ENCODE results near the gene NXN.
"Not testable (repeated sequence)": the region's sequence is repeated elsewhere in the genome, so short reads cannot be mapped to it uniquely, and the experiment has no call there.

NXN gene

DNA sequence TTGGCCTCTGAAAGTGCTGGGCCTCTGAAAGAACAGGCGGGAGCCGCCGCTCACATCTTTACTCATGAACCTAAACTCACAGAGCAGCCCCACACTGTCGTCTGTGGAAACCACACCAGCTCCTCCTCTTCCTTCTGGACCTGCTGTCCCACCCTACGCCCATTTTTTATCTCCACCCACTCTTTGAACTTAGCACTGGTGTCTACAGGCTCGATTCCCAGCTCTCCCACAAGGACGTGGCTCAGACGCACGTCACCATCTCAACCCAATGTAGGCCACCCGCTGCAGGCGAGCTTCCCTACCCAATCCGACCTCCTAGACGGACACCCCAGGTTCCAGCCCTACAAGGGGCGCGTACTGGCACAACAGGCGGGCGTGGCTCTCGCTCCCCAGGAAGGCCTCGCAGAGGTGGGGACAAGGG, 62.2 kb downstream of the NXN start:
- peak; percentile 73 for DNase-seq

- no peak for DNase-seq
Observed at GRCh38 chr17:916315-916714, 63.3 kb downstream of the NXN start.

DNA sequence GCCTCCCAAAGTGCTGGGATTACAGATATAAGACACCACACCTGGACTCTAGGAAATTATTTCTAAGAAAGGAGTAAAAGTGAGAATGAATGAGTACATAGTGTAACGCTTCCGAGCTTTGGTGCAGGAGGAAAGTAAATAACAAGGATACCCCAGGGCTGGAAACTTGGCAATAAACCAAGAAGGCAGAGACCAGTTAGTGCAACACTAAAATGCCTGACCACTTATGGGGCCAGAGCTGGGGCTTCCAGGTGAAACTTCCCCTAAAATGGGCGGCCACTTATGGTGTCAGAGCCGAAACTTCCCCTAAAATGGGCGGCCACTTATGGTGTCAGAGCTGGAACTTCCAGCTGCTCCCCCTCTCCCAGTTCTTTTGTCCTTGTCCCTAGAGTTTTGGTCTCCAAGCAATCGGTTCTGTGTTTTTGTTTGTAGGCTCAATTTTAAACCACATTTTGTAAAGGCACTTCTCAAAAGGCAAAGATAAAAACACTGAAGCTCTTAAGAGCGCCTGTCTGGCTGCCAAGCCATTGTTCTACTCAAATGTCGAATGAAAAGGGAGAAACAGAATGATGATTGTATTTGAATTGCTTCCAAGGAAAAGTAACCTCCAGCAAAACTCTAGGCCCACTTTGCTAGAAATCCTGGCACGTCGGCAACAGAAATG, 63.9 kb downstream of the NXN start:
- peak; percentile 62 for DNase-seq

DNA sequence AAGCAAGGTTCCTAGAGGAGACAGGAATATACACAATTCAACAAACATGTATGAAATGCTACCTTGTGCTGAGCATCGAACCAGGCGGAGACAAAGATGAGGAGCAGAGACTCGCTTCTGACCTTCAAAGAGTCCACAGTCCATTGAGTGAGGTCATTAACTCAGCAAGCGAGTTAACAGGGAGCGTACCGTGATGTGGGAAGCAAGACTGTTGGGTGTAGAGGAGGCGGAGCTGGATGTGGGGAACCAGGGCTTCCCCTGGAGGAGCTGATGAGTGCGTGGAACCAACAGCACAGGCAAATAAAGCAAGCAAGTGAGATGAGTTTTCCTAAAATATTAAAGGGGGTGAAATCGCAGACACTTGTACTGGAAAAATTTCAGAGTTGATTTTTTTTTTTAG, 65.0 kb downstream of the NXN start:
- DNase-seq, result no peak

DNA sequence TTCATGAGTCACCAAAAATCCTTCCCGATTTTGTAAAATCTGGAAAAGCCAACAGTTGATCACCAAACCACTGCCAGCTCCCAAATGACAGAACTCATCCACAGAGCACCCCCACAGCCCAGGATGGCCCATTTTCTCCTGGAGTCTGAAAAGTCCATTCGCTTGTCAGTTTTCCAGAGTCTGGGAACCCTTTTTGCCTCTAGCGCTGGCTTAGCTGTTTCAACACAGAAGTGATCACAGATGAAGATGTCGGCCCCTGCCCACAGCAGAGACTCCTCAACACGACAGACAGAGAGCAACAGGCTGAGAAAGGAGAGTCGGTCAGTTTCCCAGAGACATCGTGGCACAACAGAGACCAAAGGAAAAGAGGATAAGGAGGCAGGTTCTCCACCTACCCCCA, 66.4 kb downstream of the NXN start:
- DNase-seq, result no peak

DNA sequence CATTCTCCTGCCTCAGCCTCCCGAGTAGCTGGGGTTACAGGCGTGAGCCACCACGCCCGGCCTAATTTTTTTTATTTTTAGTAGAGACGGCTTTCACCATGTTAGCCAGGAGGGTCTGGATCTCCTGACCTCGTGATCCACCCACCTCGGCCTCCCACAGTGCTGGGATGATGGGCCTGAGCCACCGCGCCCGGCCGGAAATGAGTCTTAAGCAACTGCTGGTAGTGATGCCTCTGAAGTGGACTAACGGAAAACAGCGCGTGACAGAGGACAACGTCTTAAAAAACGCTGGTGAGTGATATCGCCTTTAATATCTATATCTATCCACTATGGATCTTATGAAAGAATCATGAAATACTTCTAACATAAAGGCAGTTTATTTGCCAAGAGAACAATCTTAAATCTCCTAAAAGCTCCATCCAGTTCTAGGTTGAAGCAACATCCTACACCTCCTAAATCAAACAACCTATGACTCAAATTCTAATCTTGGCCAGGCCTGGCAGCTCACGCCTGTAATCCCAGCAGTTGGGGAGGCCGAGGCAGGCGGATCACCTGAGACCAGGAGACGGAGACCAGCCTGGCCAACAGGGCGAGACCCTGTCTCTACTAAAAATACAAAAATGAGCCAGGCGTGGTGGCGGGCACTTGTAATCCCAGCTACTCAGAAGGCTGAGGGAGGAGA, 69.8 kb downstream of the NXN start:
- peak; percentile 58 for DNase-seq

- DNase-seq, result no peak
Observed at GRCh38 chr17:907725-908124, 71.9 kb downstream of the NXN start.

GRCh38 chr17:905708-906107, 73.9 kb downstream of the NXN start:
- DNase-seq, result not testable (repeated sequence)

- DNase-seq, result peak; percentile 97
Observed at GRCh38 chr17:903691-904481, 75.7 kb downstream of the NXN start.

- no peak for DNase-seq
Observed at GRCh38 chr17:902463-902862, 77.1 kb downstream of the NXN start.

GRCh38 chr17:901964-902363, 77.6 kb downstream of the NXN start:
- DNase-seq, result no peak

DNA sequence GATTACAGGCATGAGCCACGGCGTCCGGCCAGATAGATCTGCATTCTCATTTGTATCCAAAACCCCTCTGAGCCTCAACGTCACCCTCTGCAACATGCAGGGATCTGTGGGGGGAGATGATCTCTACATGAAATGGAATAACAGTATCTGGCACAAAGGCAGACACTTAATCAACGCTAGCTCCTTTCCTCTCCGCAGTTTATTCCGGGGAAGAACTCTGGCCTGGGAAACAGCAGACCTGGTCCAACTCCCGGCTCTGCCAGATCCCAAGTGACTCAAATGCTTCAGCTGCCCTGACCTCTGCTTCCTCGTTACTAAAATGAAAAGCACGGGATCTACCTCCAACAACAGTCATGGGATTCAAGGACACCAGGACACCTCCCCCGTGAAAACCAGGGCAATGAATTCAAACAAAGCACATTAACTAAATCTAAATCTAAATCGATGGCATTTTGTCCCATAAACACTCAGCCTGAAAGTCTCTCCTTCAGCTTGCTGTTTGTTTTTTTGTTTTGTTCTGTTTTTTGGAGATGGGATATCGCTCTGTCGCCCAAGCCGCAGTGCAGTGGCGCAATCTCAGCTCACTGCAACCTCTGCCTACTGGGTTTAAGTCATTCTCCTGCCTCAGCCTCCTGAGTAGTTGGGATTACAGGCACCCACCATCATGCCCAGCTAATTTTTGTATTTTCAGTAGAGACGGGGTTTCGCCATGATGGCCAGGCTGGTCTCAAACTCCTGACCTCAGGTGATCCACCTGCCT, 78.2 kb downstream of the NXN start:
- no peak for DNase-seq

GRCh38 chr17:900336-900934, 79.1 kb downstream of the NXN start:
- DNase-seq, result no peak

DNA sequence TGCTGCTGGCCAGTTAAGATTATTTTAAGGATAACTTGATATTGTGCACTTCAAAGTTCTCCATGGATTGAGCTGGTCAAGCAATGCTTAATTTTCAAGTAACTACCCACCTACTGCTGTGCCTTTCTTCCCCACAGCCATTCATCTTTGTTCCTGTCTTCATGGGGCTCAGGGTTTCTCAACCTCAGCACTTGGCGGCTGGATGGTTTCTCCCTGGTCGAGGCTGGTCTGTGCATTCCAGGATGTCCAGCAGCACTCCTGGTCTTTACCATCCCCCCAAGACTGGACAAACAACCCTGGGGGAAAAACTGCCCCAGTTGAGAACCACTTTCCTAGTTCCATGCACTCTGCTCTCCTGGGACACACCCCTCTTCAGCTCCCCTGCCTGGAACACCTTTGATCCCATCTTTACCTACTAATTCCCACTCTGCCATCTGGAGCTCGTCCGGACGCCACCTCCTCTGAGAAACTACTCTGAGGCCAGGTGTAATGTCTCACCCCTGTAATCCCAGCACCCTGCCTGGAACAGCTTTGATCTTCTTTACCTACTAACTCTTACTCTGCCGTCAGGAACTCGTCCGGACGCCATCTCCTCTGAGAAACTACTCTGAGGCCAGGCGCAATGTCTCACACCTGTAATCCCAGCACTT, 81.5 kb downstream of the NXN start:
- no peak for DNase-seq

- DNase-seq, result no peak
Observed at GRCh38 chr17:896953-897661, 82.5 kb downstream of the NXN start.

DNA sequence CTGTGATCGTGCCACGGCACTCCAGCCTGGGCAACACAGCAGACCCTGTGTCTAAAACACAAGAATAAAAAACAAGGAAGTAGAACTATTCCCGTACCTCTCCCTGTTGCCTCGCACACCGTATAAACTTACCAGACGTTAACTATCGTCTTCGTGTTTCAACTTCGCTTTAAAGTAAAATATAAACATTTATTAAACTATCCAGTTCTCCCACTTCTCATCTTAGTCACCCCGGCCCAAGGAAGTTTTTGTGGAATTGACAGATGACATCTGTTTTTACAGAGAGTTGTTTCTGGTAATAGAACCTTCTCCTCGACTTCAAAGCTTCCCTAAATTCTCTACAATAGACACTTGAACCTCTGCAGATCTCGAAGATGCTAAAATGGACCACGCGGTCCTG, 83.1 kb downstream of the NXN start:
- DNase-seq, result no peak

- DNase-seq, result no peak
Observed at GRCh38 chr17:892958-893357, 86.6 kb downstream of the NXN start.

DNA sequence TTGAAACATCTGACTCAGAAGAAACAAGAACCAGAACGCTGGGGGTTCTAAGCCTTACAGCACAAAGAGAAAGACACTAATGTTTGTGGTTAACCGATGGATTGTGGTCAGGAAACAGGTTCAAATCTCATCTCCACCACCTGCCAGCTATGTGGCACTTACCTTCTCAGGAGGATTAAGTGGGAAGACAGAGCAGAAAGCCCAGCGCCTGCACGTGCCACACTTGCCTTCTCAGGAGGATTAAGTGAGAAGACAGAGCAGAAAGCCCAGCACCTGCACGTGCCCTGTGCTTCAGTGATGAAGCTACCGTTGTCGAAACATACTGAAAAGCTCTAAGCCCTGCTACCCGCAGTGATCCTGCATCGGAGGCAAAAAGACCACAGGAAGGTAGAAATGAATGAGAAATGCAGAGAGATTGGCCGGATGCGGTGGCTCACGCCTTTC, 90.6 kb downstream of the NXN start:
- no peak for DNase-seq

GRCh38 chr17:887551-888209, 91.9 kb downstream of the NXN start:
- DNase-seq, result no peak

- peak; percentile 20 for DNase-seq
Observed at GRCh38 chr17:885971-886571, 93.5 kb downstream of the NXN start.

Measured in fibroblast of skin of abdomen (primary cell).